Esophagus squamous epithelium (tissue), 5 donors: ENCODE data around the gene SPINK13. TPM values are rescaled to one million over a fixed set of nuclear protein-coding genes. Genes with fewer than 3 reads are reported as not detected.
"Not testable (repeated sequence)": the region's sequence is repeated elsewhere in the genome, so short reads cannot be mapped to it uniquely, and the experiment has no call there.

Source experiments
- DNase-seq: peaks from one replicate; lab custom pipeline; 2025; lab: John Stamatoyannopoulos, UW
- H3K27ac ChIP-seq, 4 donors: fragments of 200-600 bp; sonication (generic); one replicate each; pipeline ENCODE4 v1.5.1; 2016 to 2019; ENCODE audit warnings: mild to moderate bottlenecking in 1 of 4
- H3K27me3 ChIP-seq, 4 donors: fragments of 200-600 bp; sonication (generic); 1 replicate in 3 of 4; 2 replicates in 1 of 4; pipeline versions ENCODE4 v1.5.1 to v1.6.0; 2017 to 2021; ENCODE audit warnings: antibody characterized with exemption in 1 of 4
- H3K36me3 ChIP-seq, 3 donors: fragments of 200-600 bp; sonication (generic); one replicate each; pipeline ENCODE4 v1.5.1; 2016 to 2019
- H3K4me1 ChIP-seq, 3 donors: fragments of 200-600 bp; sonication (generic); one replicate each; pipeline ENCODE4 v1.5.1; 2017 to 2019
- H3K4me3 ChIP-seq, 4 donors: fragments of 200-600 bp; sonication (generic); 1 replicate in 3 of 4; 2 replicates in 1 of 4; pipeline ENCODE4 v1.5.1; 2016 to 2019; ENCODE audit warnings: mild to moderate bottlenecking in 2 of 4, moderate library complexity in 1 of 4
- H3K9me3 ChIP-seq, 3 donors: fragments of 200-600 bp; sonication (generic); one replicate each; pipeline ENCODE4 v1.5.1; 2016 to 2019
- CTCF ChIP-seq, 6 experiments: fragments of 450-650 bp in 4 of 6; fragments of 200-600 bp in 2 of 6; sonication (generic) in 2 of 6; IDR thresholded peaks; one replicate each; pipeline ENCODE4 v1.5.1; 2016 to 2019; ENCODE audit warnings: antibody characterized with exemption in 6 of 6, mild to moderate bottlenecking in 4 of 6, moderate library complexity in 4 of 6
- POLR2A ChIP-seq, 4 donors: fragments of 450-650 bp; IDR thresholded peaks; one replicate each; pipeline ENCODE4 v1.6.1; 2017; ENCODE audit warnings: antibody characterized with exemption in 4 of 4, mild to moderate bottlenecking in 4 of 4, moderate library complexity in 3 of 4
- WGBS, 2 donors: methylation state at CpG; one replicate each; pipeline ENCODE4 v1.1.5; 2018; 5-methylcytosine and 5-hydroxymethylcytosine counted together
- intact Hi-C: fragments of 100-400 bp; cut with DNase I; formaldehyde crosslinking; loops from one replicate; pipeline ENCODE4 v1.15.0; 2022
- total RNA-seq, 4 donors: library from RNA; depleted of rRNA; stranded (reverse); fragments of >200 nt; gene quantifications; one replicate each; pipeline ENCODE4 v1.1.0, GENCODE V29; 2016
- donor health status: DM: yes; HTN: yes; CAD: no.

The SPINK13 gene
- total RNA-seq, 4 donors from 2014 or later = not detected

GRCh38 chr5:148259288-148259687 lies 9.3 kb upstream of the SPINK13 start:
- intact Hi-C loops = no loop called here
- Histone ChIP-seq H3K9me3 (peaks cover 0 to 27% (median 5%) of the 10 kb centered on the region in 3 donors), H3K4me1 (no peaks in the 10 kb centered on the region), H3K4me3 (no peak overlapping the region), H3K36me3 (no peaks in the 10 kb centered on the region), H3K27ac (no peak overlapping the region), H3K27me3 (no peaks in the 10 kb centered on the region)
- TF ChIP-seq CTCF (IDR thresholded peaks at IDR 0.05) (no peak), POLR2A (IDR thresholded peaks at IDR 0.05) (no peak)
- no peak for DNase-seq
- no CpG with 5 or more reads among the region's 2 CpGs for WGBS, 2 donors

GRCh38 chr5:148261221-148261620 lies 7.4 kb upstream of the SPINK13 start:
- Histone ChIP-seq H3K4me1 (no peaks in the 10 kb centered on the region), H3K36me3 (no peaks in the 10 kb centered on the region), H3K27ac (no peak overlapping the region), H3K9me3 (peaks cover 0 to 27% (median 8%) of the 10 kb centered on the region in 3 donors), H3K27me3 (no peaks in the 10 kb centered on the region), H3K4me3 (no peak overlapping the region)
- no peak for TF ChIP-seq CTCF (IDR thresholded peaks at IDR 0.05)
- TF ChIP-seq POLR2A (IDR thresholded peaks at IDR 0.05) = no peak
- DNase-seq = no peak
- intact Hi-C loops = no loop called here

- no peak overlapping the region for H3K4me3 ChIP-seq
These were observed 632 bp upstream of the SPINK13 start for GRCh38 chr5:148267962-148268361.

GRCh38 chr5:148275129-148275528 lies 6.5 kb downstream of the SPINK13 start:
- WGBS, 2 donors = 91 to 95% methylated on average over 2 of the region's 2 CpGs
- H3K27ac ChIP-seq, intact Hi-C loops, H3K4me3 ChIP-seq, DNase-seq, H3K36me3 ChIP-seq, H3K4me1 ChIP-seq, H3K9me3 ChIP-seq, H3K27me3 ChIP-seq: not testable (repeated sequence)

More at GRCh38 chr5:148267962-148268361, 632 bp upstream of the SPINK13 start:
- peaks cover 0 to 3% (median 0%) of the 10 kb centered on the region in 3 donors for H3K9me3 ChIP-seq
- H3K27ac ChIP-seq = no peak overlapping the region
- H3K27me3 ChIP-seq = no peaks in the 10 kb centered on the region
- DNase-seq = no peak
- H3K36me3 ChIP-seq = no peaks in the 10 kb centered on the region
- no peaks in the 10 kb centered on the region for H3K4me1 ChIP-seq
- TF ChIP-seq POLR2A (IDR thresholded peaks at IDR 0.05) = no peak
- no peak for TF ChIP-seq CTCF (IDR thresholded peaks at IDR 0.05)
- intact Hi-C loops = no loop called here
- 60 to 70% methylated on average over 3 of the region's 3 CpGs for whole genome bisulfite sequencing, 2 donors

- H3K36me3 ChIP-seq, intact Hi-C loops, DNase-seq, H3K9me3 ChIP-seq, H3K27ac ChIP-seq, H3K4me3 ChIP-seq, H3K4me1 ChIP-seq: not testable (repeated sequence)
- H3K27me3 ChIP-seq = peaks cover 0 to 14% (median 0%) of the 10 kb centered on the region in 4 donors
- WGBS, 2 donors = 36% methylated on average over 5 of the region's 5 CpGs; no CpG with 5 or more reads in 1 of the 2 donors
These were observed 12.3 kb downstream of the SPINK13 start for GRCh38 chr5:148280893-148281292.

GRCh38 chr5:148281336-148281735 lies 12.7 kb downstream of the SPINK13 start:
- WGBS, 2 donors = 76 to 100% methylated on average over 2 to 3 of the region's 4 CpGs
- intact Hi-C loops, H3K4me1 ChIP-seq, H3K27ac ChIP-seq, DNase-seq, H3K4me3 ChIP-seq, H3K9me3 ChIP-seq, H3K36me3 ChIP-seq: not testable (repeated sequence)
- H3K27me3 ChIP-seq = peaks cover 0 to 14% (median 0%) of the 10 kb centered on the region in 4 donors
